HPDE6-E6E7 (cell line): ENCODE data around the gene UGT1A8.
"Not testable (repeated sequence)": the region's sequence is repeated elsewhere in the genome, so short reads cannot be mapped to it uniquely, and the experiment has no call there.

Experiments used
- DNase-seq: peaks from one replicate; pipeline ENCODE4 v3.0.0; 2011; ENCODE audit warnings: missing footprints; ENCODE audit errors: extremely low spot score

UGT1A8 gene

GRCh38 chr2:233617476-233617875 is at the start of gene UGT1A8:
Gene UGT1A8 (plus strand): TSS chr2:233617633. CDS start chr2:233617708, 75 bp downstream.
- not testable (repeated sequence) for DNase-seq

- DNase-seq, result no peak
Measured at GRCh38 chr2:233571001-233571400, 46.4 kb upstream of the UGT1A8 start.

DNA sequence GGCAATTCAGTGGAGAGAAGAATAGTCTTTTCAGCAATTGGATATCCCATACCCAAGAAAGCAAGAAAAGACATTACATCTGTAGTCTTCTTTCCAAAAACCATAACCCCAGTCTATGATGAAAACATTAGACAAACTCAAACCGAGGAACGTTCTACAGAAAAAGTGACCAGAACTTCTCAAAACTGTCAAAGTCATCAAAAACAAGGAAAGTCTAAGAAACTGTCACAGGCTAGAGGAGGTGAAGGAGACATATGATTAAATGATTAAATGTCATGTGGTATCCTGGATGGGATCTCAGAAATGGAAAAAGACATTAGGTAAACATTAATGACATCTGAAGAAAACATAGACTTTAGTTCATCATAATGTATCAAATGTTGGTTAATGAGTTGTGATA is 46.0 kb upstream of the UGT1A8 start:
- no peak for DNase-seq

- DNase-seq, result no peak
Measured at GRCh38 chr2:233572468-233572867, 45.0 kb upstream of the UGT1A8 start.

GRCh38 chr2:233577341-233577740 is 40.1 kb upstream of the UGT1A8 start:
- DNase-seq, result not testable (repeated sequence)

DNA sequence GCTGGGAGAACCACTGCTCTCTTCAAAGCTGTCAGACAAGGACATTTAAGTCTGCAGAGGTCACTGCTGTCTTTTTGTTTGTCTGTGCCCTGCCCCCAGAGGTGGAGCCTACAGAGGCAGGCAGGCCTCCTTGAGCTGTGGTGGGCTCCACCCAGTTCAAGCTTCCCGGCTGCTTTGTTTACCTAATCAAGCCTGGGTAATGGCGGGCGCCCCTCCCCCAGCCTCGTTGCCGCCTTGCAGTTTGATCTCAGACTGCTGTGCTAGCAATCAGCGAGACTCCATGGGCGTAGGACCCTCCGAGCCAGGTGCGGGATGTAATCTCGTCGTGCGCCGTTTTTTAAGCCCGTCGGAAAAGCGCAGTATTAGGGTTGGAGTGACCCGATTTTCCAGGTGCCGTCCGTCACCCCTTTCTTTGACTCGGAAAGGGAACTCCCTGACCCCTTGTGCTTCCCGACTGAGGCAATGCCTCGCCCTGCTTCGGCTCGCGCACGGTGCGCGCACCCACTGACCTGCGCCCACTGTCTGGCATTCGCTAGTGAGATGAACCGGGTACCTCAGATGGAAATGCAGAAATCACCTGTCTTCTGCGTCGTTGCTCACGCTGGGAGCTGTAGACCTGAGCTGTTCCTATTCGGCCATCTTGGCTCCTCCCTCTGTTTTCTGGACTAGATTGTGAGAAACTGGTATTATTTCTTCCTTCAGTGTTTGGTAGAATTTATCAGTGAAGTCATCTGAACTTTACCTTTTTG is 34.0 kb upstream of the UGT1A8 start:
- DNase-seq, result not testable (repeated sequence)

DNA sequence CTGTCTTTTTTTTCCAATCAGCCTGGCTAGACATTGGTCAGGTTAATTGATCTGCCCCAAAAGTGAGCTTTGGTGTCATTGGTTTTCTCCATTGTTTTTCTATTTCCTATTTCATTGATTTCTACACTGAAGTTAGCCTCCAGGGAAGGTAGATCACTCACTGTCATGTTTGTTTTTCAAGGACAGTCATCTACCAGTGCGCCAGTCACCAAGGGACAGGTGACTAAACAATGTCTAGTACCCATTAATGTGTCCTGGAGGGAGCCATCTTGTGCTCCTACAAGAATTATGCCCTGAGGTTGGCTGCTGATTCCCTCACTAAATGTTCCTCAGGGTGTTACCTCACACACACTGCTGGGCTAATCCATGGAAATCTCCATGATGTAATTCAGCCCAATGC is 33.2 kb upstream of the UGT1A8 start:
- no peak for DNase-seq

- DNase-seq, result no peak
Measured at GRCh38 chr2:233588400-233588799, 29.0 kb upstream of the UGT1A8 start.

DNA sequence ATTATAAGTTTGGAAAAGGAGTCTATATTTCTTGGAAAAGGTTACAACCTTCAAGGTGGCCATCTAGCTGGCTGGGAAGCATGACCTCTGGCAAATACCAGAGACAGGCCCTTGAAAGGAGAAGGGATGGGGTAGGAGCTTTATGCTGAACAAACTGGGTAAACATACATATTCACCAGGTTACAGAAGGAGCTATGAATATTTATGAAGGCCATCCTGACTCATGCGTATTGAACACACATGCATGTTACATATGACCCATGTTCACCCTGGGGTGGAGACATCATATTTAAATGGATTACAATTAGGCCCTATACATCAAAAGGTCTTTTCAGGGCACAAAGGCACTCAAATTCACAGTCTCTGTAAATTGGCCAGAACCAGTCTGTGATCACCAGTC is 24.7 kb upstream of the UGT1A8 start:
- not testable (repeated sequence) for DNase-seq

DNA sequence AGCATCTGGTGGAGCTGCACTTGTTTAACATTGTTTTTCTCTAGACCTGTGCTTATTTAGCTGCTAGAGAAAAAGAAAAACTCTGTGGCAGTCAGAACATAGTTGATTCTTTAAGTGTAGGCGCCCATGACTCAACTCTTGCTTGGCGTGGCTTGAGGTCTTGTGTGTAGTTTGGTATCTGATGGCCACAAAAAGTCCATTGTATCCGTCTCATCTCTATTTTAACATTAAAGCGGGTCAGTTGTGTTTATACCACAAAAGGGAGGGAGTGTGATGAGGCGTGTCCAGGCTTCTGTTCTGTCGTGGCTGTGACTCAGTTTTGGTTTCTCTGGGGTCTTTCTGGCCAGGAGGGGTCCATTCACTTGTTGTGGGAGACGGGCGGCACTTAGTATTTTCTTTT is 24.2 kb upstream of the UGT1A8 start:
- DNase-seq, result no peak

DNA sequence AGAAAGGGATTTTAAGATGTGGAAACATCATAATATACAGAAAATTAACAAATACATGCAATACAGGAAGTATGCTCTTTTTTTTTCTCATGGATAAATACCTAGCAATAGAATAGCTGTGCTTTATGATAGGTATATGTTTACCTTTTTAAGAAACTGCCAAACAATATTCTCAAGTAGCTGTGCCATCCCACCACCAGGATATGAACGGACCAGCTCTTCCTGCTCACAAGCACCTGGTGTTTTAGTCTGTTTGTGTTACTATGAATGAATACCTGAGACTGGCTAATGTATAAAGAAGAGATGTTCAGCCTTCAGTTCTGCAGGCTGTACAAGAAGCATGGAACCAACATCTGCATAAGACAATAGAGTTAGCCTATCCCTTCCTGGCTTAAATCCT is 19.9 kb upstream of the UGT1A8 start:
- DNase-seq, result no peak

DNA sequence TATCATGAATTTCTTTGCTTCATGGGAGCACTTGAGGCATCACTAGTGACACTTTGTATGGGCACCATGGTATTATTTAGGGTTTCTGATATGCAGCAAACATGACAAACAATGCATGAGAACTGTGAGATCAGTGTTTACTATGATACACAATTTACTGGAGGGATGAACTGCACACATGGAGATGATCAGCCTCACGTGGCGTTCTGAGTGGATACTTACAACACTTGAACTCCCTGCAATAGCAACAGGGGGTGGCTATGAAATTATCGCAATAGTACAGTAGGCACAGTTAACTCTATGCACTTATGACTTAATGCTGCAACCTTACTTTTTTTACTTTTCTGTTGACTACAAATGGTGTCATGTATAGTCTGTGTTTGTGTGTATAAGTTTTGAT is 18.5 kb upstream of the UGT1A8 start:
- no peak for DNase-seq

GRCh38 chr2:233600386-233600785 is 17.0 kb upstream of the UGT1A8 start:
- DNase-seq, result no peak

- DNase-seq, result no peak
Measured at GRCh38 chr2:233602076-233602475, 15.4 kb upstream of the UGT1A8 start.

DNA sequence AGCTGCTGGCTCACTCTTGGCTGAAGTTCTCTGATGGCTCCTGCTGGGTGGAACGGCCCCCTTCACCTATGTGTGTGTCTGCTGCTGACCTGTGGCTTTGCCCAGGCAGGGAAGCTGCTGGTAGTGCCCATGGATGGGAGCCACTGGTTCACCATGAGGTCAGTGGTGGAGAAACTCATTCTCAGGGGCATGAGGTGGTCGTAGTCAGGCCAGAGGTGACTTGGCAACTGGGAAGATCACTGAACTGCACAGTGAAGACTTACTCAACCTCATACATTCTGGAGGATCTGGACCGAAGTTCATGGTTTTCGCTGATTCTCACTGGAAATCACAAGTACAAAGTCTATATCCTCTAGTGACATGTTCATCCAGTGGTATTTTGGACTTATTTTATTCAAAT is 13.9 kb upstream of the UGT1A8 start:
- DNase-seq, result no peak

DNA sequence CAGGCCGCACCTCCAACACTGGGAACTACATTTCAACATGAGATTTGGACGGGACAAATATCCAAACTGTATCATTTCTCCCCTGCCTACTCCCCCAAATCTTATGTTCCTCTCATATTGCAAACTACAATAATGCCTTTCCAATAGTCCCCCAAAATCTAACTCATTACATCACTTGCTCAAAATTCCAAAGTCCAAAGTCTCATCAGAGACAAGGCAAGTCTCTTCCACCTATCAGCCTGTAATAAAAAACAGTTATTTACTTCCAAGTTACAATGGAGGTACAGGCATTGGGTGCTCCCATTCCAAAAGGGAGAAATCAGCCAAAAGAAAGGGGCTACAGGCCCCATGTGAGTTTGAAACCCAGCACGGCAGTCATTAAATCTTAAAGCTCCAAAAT is 12.6 kb upstream of the UGT1A8 start:
- no peak for DNase-seq

GRCh38 chr2:233605680-233606079 is 11.8 kb upstream of the UGT1A8 start:
- no peak for DNase-seq

DNA sequence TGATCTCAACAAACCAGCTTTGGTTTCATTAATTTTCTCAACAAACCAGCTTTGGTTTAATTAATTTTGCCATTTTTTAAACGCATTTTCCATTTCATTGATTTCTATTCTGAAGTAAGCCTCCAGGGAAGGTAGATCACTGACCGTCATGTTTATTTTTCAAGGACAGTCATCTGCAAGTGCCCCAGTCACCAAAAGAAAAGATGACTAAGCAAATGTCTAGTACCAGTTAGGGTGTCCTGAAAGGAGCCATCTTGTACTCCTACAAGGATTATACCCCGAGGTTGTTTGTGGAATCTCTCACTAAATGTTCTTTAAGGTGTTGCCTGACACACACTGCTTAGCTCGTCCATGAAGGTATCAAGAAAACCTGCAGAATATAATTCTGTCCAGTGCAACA is 6.1 kb upstream of the UGT1A8 start:
- DNase-seq, result no peak

GRCh38 chr2:233620204-233620603 is 2.8 kb downstream of the UGT1A8 start:
- DNase-seq, result no peak

DNA sequence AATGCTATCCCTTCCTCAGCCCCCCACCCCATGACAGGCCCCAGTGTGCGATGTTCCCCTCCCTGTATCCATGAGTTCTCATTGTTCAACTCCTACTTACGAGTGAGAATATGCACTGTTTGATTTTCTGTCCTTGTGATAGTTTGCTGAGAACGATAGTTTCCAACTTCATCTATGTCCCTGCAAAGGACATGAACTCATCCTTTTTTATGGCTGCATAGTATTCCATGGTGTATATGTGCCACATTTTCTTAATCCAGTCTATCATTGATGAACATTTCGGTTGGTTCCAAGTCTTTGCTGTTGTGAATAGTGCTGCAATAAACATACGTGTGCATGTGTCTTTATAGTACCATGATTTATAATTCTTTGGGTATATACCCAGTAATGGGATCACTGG is 4.4 kb downstream of the UGT1A8 start:
- DNase-seq, result not testable (repeated sequence)

GRCh38 chr2:233627331-233628025 is 10.0 kb downstream of the UGT1A8 start:
- DNase-seq, result no peak

- not testable (repeated sequence) for DNase-seq
Measured at GRCh38 chr2:233636306-233636705, 18.9 kb downstream of the UGT1A8 start, which contains the start of gene UGT1A10. Gene UGT1A10 (plus strand): TSS chr2:233636448. CDS start chr2:233636523, 75 bp downstream.

DNA sequence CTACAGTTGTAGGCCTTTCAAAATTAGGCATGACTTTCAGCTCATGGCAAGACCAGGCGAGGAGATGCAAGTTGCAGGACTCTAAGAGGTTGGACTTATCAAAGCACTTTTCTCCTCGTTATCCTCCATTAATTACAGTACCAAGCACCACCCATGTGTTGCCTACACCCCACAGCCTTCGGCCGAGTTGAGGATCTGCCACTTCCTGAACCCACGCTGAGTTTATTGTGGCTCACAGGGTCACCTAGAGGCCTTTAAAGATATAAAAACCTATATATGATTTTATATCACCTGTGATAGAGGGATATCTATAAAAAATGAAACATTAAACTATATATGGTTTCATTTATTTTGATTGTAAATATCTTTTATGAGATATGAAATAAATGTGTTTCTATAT is 21.4 kb downstream of the UGT1A8 start:
- no peak for DNase-seq
